Measurements from ENCODE around the gene PROS1. TPM values are rescaled to one million over a fixed set of nuclear protein-coding genes. Genes with fewer than 3 reads are reported as not detected.
A peak's percentile ranks its signal among the peaks of the same experiment; 100 is the strongest.

The PROS1 gene
- total and polyA plus RNA-seq, 2 of the 4 experiments (the other 2 are of a cell fraction) = 1.6 to 2.8 TPM

DNA sequence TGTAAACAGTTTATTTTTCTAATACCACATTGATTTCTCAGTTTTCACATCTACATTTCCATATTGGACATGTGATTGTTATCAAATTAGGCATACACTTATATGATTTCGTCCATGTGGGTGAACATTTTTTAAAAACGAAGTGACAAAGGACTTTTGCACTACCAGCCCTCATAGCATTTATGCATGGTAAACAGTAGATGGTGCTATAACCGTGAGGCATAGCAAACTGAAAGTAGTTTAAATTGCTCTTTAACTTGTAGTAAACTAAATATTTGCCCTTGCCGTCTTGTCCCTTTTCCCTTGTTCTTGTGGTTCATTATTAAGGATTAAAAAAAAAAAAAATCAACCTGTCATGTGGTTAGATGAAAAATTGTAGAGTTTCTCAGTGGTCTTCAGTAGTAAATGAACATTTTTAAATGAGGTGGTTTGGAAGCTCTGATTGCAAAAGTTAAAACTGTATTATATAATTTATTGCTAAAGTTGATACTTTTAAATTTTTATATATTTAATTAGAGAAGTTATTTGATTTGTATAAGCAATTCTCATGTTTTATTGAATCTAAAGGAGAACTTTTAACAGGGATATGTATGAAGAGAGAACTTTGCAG, 30.7 kb upstream of the PROS1 start:
- Histone ChIP-seq H3K79me1 (ENCODE audit: low read depth in 1 of 2, low read length in 2 of 2) (no peaks in the 10 kb centered on the region), H2AK9ac (replicated peaks; ENCODE audit: low read depth, low read length, poor library complexity) (no peak overlapping the region), H3K4me3 (ENCODE audit: insufficient read depth, low read depth, low read length) (no peak overlapping the region), H2BK20ac (ENCODE audit: low read depth, low read length) (no peak overlapping the region), H3K56ac (ENCODE audit: extremely low read depth, insufficient read depth, low read length) (no peak overlapping the region), H2BK5ac (ENCODE audit: low read depth, low read length, poor library complexity, severe bottlenecking) (peak overlapping the region; percentile 49), H3K9me3 (ENCODE audit: control insufficient read depth, insufficient read depth, low read length) (no peaks in the 10 kb centered on the region), H3K18ac (ENCODE audit: low read depth, low read length) (no peak overlapping the region), H2AFZ (replicated peaks; ENCODE audit: low read length, poor library complexity) (no peak overlapping the region), H3K4ac (ENCODE audit: low read depth, low read length) (no peak overlapping the region), H3K9ac (ENCODE audit: low read depth, low read length) (no peak overlapping the region), H2BK15ac (ENCODE audit: low read depth, low read length) (no peak overlapping the region), H3K27me3 (ENCODE audit: control insufficient read depth, insufficient read depth, low read length) (no peaks in the 10 kb centered on the region), H3K4me1 (ENCODE audit: control insufficient read depth, insufficient read depth, low read length) (peaks cover 4% of the 10 kb centered on the region; the same call in 1 of the 2 replicates), H3K14ac (replicated peaks; ENCODE audit: low read depth, low read length) (no peak overlapping the region), H3K36me3 (ENCODE audit: control insufficient read depth, insufficient read depth, low read length) (no peaks in the 10 kb centered on the region), H4K5ac (ENCODE audit: low read depth, low read length) (no peak overlapping the region), H2BK120ac (ENCODE audit: low read depth, low read length) (no peak overlapping the region), H4K8ac (ENCODE audit: low read depth in 2 of 2, low read length in 2 of 2) (peak overlapping the region in 1 of 2 experiments; percentile 27; a peak in 1 of 4 replicates), H4K20me1 (ENCODE audit: insufficient read depth, low read length) (no peaks in the 10 kb centered on the region), H3K27ac (ENCODE audit: insufficient read depth, low read length) (no peak overlapping the region), H2AK5ac (ENCODE audit: low read depth, low read length) (no peak overlapping the region), H3K9me1 (ENCODE audit: insufficient read depth, low read length) (no peaks in the 10 kb centered on the region), H3K23ac (ENCODE audit: low read depth, low read length) (no peak overlapping the region), H3K4me2 (ENCODE audit: low read depth, low read length) (peak overlapping the region; percentile 76), H4K91ac (ENCODE audit: insufficient read depth, low read depth, low read length) (no peak overlapping the region)
- peak; percentile 90 for ATAC-seq (ENCODE audit: low read depth)
- CTCF ChIA-PET = interaction anchor here (0.6 to 1.2 kb wide), 11 partner anchors 11 to 676 kb away, joined by 3 to 13 read pairs (median 5); no protein-coding TSS in a partner anchor
- TF ChIP-seq RAD21 (IDR thresholded peaks at IDR 0.05; ENCODE audit: low read length) (peak; percentile 81), MXI1 (IDR thresholded peaks at IDR 0.05; ENCODE audit: borderline replicate concordance, low read depth, low read length) (no peak), RCOR1 (IDR thresholded peaks at IDR 0.05; ENCODE audit: insufficient replicate concordance, low read length) (no peak), SMC3 (IDR thresholded peaks at IDR 0.05; ENCODE audit: low read depth, low read length) (peak; percentile 67)
- TF ChIP-seq, protein P1, sequence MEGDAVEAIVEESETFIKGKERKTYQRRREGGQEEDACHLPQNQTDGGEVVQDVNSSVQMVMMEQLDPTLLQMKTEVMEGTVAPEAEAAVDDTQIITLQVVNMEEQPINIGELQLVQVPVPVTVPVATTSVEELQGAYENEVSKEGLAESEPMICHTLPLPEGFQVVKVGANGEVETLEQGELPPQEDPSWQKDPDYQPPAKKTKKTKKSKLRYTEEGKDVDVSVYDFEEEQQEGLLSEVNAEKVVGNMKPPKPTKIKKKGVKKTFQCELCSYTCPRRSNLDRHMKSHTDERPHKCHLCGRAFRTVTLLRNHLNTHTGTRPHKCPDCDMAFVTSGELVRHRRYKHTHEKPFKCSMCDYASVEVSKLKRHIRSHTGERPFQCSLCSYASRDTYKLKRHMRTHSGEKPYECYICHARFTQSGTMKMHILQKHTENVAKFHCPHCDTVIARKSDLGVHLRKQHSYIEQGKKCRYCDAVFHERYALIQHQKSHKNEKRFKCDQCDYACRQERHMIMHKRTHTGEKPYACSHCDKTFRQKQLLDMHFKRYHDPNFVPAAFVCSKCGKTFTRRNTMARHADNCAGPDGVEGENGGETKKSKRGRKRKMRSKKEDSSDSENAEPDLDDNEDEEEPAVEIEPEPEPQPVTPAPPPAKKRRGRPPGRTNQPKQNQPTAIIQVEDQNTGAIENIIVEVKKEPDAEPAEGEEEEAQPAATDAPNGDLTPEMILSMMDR (conservative IDR thresholded peaks at IDR 0.05; ENCODE audit: low read depth, low read length) = peak; percentile 85
- POLR2A ChIA-PET (ENCODE audit: unreplicated experiment) = no interaction called here
- BruUV-seq (replicated peaks) = no TSS peak
- dilution Hi-C loops (cut with HindIII; ENCODE audit: low sequenced_read_pairs, unreplicated experiment) = no loop called here
- peak; percentile 82 for DNase-seq
- no CpG with 5 or more reads among the region's 4 CpGs for WGBS, 2 experiments (ENCODE audit: extremely low coverage in 2 of 2, insufficient read length in 1 of 2)
- in situ Hi-C loops (cut with MboI; ENCODE audit: low sequenced_read_pairs) = no loop called here
- intact Hi-C loops (cut with micrococcal nuclease) = loop anchor here (1.0 kb wide), 1 partner anchor 65 kb away; no protein-coding TSS in a partner anchor

Measured in IMR-90 (cell line).